Psoas muscle (tissue), 8 donors: ENCODE measurements around the gene RTN4RL1. TPM values are rescaled to one million over a fixed set of nuclear protein-coding genes. Genes with fewer than 3 reads are reported as not detected.
A peak's percentile ranks its signal among the peaks of the same experiment; 100 is the strongest.
"Not testable (repeated sequence)": the region's sequence is repeated elsewhere in the genome, so short reads cannot be mapped to it uniquely, and the experiment has no call there.

Experiments
- ATAC-seq, 4 donors: fragments of 200-7000 bp; cut with Tn5 transposase; one replicate each; pipeline ENCODE4 v1.9.1; 2020; ENCODE audit warnings: moderate library complexity in 3 of 4, mild to moderate bottlenecking in 2 of 4
- DNase-seq, 2 donors: peaks; one replicate each; pipeline ENCODE4 v3.0.0-alpha.2; 2020
- H3K27ac ChIP-seq: fragments of 200-600 bp; one replicate; pipeline ENCODE4 v1.8.0; 2022
- H3K27me3 ChIP-seq, 3 donors: fragments of 200-600 bp in 1 of 3; one replicate each; pipeline versions ENCODE4 v1.6.1 to v1.8.0; 2013 to 2022; ENCODE audit warnings: low read length in 2 of 3, mild to moderate bottlenecking in 2 of 3, moderate library complexity in 1 of 3; ENCODE audit not compliant: insufficient read depth in 3 of 3
- H3K36me3 ChIP-seq, 2 donors: fragments of 200-600 bp in 1 of 2; one replicate each; pipeline versions ENCODE4 v1.6.1 to v1.8.0; 2013 to 2022; ENCODE audit warnings: low read depth in 1 of 2, mild to moderate bottlenecking in 1 of 2, moderate library complexity in 1 of 2; ENCODE audit not compliant: insufficient read depth in 1 of 2
- H3K4me1 ChIP-seq: fragments of 200-600 bp; one replicate; pipeline ENCODE4 v1.8.0; 2022
- H3K4me3 ChIP-seq: fragments of 200-600 bp; one replicate; pipeline ENCODE4 v1.8.0; 2022; ENCODE audit warnings: mild to moderate bottlenecking
- H3K9me3 ChIP-seq: fragments of 200-600 bp; one replicate; pipeline ENCODE4 v1.8.0; 2022
- WGBS, 3 donors: extraction: QIAGEN DNeasy Blood & Tissue Kit; methylation state at CpG; one replicate each; pipeline versions ENCODE4 v1.1.6 to v1.1.7; 2013; 5-methylcytosine and 5-hydroxymethylcytosine counted together
- intact Hi-C, 2 donors: fragments of 100-400 bp; cut with DNase I; formaldehyde crosslinking; loops; one replicate each; pipeline versions ENCODE4 v1.11.0 to v1.14.2; 2022
- polyA plus RNA-seq, 3 donors: library from polyadenylated mRNA; stranded (reverse); fragments of 200-250 nt; gene quantifications; one replicate each; pipeline ENCODE4 v1.2.3, GENCODE V29; 2013
- total RNA-seq, 4 donors: library from RNA; stranded (reverse); fragmentation: NEBNext Ultra II Directional in 2 of 4; extraction: Animal tissue kit (Norgen Biotek cat#: 25700) in 2 of 4; gene quantifications; one replicate each; pipeline versions ENCODE4 v1.2.1 to v1.2.4, GENCODE V29; 2021 to 2023
- TF ChIP-seq, protein P1 (sequence below): fragments of 200-600 bp; IDR thresholded peaks from one replicate; pipeline ENCODE4 v1.8.0; 2022; ENCODE audit warnings: antibody characterized with exemption
- donor health status: healthy with polysubstance abuse.
- donor health status: DM: no; HTN: no; CAD: no; lungs with moderate emphysema.
- donor health status: Bipolar disorder and iron deficiency.
- donor health status: healthy.
- donor health status: DM: yes; HTN: yes; CAD: no.
- donor health status: DM: no; HTN: no; CAD: no.
- donor health status: DM: no; HTN: no; CAD: no.
- donor health status: DM: yes; HTN: yes; CAD: no.

The RTN4RL1 gene
- total and polyA plus RNA-seq, 7 donors, result 0.44 to 1.8 (median 0.75) TPM

DNA sequence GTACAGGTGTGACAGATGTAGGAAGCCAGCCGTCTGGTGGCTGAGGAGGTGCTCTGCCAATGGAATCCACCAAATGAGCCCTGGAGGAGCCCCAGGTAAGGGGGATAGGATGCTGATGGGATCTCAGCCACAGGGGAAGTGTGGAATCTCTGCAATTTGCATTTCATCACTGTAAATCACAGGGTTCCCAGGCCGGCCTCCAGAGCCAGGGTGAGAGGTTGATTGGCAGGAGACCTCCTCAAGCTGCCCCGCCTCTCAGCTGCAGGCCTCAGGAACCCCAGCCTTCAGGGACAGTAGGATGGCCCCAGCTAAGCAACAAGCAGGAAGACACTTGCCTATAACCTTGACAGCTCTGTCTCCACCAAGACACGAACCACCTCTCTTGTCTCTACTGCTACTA, 39.4 kb downstream of the RTN4RL1 start:
- H3K27me3 ChIP-seq, result no peaks in the 10 kb centered on the region
- no peaks in the 10 kb centered on the region for H3K9me3 ChIP-seq
- H3K4me3 ChIP-seq, result no peak overlapping the region
- no peak for DNase-seq
- no peak overlapping the region for H3K27ac ChIP-seq
- TF ChIP-seq, protein P1, sequence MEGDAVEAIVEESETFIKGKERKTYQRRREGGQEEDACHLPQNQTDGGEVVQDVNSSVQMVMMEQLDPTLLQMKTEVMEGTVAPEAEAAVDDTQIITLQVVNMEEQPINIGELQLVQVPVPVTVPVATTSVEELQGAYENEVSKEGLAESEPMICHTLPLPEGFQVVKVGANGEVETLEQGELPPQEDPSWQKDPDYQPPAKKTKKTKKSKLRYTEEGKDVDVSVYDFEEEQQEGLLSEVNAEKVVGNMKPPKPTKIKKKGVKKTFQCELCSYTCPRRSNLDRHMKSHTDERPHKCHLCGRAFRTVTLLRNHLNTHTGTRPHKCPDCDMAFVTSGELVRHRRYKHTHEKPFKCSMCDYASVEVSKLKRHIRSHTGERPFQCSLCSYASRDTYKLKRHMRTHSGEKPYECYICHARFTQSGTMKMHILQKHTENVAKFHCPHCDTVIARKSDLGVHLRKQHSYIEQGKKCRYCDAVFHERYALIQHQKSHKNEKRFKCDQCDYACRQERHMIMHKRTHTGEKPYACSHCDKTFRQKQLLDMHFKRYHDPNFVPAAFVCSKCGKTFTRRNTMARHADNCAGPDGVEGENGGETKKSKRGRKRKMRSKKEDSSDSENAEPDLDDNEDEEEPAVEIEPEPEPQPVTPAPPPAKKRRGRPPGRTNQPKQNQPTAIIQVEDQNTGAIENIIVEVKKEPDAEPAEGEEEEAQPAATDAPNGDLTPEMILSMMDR, result no peak
- no peaks in the 10 kb centered on the region for H3K36me3 ChIP-seq
- intact Hi-C loops, result no loop called here
- H3K4me1 ChIP-seq, result no peaks in the 10 kb centered on the region
- ATAC-seq, result no peak
- WGBS, 3 donors, result 73 to 83% (median 80%) methylated on average over 4 of the region's 4 CpGs

DNA sequence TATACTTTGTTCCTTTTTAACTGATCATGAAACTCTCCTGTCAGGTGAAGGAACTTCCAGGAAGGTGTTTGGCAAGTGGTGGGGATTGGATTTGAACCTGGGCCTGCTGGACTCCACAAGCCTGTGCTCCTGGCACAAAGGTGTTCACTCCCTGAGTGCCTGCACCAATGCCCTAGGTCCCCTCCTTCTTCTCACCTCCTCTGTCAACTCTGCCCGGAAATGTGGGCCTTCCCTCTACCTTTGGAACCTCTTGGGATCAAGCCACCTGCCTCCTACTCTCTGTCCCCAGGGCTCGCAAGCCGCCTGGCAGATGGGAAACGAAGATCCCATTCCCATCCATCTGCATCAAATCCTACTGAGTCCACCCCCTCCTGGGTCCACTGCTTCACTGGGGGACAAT, 40.0 kb downstream of the RTN4RL1 start:
- no peak for ATAC-seq
- Histone ChIP-seq H3K27me3 (no peaks in the 10 kb centered on the region), H3K27ac (no peak overlapping the region), H3K36me3 (no peaks in the 10 kb centered on the region), H3K9me3 (no peaks in the 10 kb centered on the region), H3K4me3 (no peak overlapping the region), H3K4me1 (no peaks in the 10 kb centered on the region)
- TF ChIP-seq, protein P1, result no peak
- DNase-seq, result no peak
- 89 to 96% (median 95%) methylated on average over 4 of the region's 4 CpGs for WGBS, 3 donors
- intact Hi-C loops, result no loop called here

- H3K9me3 ChIP-seq, H3K36me3 ChIP-seq, H3K4me1 ChIP-seq, ATAC-seq, DNase-seq, intact Hi-C loops, H3K27ac ChIP-seq, H3K4me3 ChIP-seq, H3K27me3 ChIP-seq: not testable (repeated sequence)
- 83 to 84% (median 83%) methylated on average over 12 to 13 of the region's 13 CpGs for WGBS, 3 donors
Observed at GRCh38 chr17:1982793-1983366, 42.3 kb downstream of the RTN4RL1 start.

DNA sequence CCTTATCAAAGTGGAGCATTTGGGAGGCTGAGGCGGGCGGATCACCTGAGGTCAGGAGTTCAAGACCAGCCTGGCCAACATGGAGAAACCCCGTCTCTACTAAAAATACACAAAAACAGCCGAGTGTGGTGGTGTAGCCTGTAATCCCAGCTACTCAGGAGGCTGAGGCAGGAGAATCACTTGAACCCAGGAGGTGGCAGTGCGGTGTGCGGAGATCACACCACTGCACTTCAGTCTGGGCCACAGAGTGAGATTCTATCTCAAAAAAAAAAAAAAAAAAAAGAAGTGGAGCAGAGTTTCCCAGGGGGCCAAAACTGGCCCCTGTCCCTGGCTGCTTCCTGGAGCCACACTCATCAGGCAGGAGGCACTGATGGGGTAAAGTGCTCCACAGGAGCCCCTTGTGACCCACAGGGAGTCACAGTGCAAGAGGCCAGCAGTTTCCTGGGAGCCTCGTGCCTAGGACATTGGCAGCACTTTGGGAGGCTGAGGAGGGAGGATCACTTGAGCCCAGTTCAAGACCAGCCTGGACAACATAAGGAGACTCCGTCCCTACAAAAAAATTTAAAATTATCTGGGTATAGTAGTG, 44.4 kb downstream of the RTN4RL1 start:
- TF ChIP-seq, protein P1, result no peak
- Histone ChIP-seq H3K36me3 (no peaks in the 10 kb centered on the region), H3K27me3 (peaks cover 0 to 16% (median 0%) of the 10 kb centered on the region in 3 donors), H3K4me3 (no peak overlapping the region), H3K4me1 (peaks cover 4% of the 10 kb centered on the region), H3K27ac (no peak overlapping the region), H3K9me3 (no peaks in the 10 kb centered on the region)
- 87 to 93% (median 90%) methylated on average over 8 of the region's 8 CpGs for WGBS, 3 donors
- intact Hi-C loops, result no loop called here
- no peak for ATAC-seq
- no peak for DNase-seq

- intact Hi-C loops, result no loop called here
- DNase-seq (no peak), ATAC-seq (peak in 3 of 4 donors; percentile 40 to 76 (median 40))
- no peak overlapping the region for H3K4me3 ChIP-seq
- no peaks in the 10 kb centered on the region for H3K36me3 ChIP-seq
- H3K4me1 ChIP-seq, result peaks cover 4% of the 10 kb centered on the region
- no peak overlapping the region for H3K27ac ChIP-seq
- H3K9me3 ChIP-seq, result no peaks in the 10 kb centered on the region
- WGBS, 3 donors, result 75 to 87% (median 78%) methylated on average over 11 of the region's 11 CpGs
- TF ChIP-seq, protein P1, result no peak
- peaks cover 0 to 16% (median 0%) of the 10 kb centered on the region in 3 donors for H3K27me3 ChIP-seq
Observed at GRCh38 chr17:1979182-1979985, 45.8 kb downstream of the RTN4RL1 start.
